ENCODE measurements around the gene PCDHGB3.
"Not testable (repeated sequence)": the region's sequence is repeated elsewhere in the genome, so short reads cannot be mapped to it uniquely, and the experiment has no call there.

PCDHGB3 gene

DNA sequence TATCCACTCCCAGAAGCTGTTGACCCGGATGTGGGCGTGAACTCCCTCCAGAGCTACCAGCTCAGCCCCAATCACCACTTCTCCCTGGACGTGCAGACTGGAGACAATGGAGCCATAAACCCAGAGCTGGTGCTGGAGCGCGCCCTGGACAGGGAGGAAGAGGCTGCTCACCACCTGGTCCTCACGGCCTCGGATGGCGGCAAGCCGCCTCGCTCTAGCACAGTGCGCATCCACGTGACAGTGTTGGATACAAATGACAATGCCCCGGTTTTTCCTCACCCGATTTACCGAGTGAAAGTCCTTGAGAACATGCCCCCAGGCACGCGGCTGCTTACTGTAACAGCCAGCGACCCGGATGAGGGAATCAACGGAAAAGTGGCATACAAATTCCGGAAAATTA is 23.2 kb downstream of the PCDHGB3 start:
- DNase-seq: no peak

- DNase-seq: not testable (repeated sequence)
Observed at GRCh38 chr5:141394401-141395187, 24.6 kb downstream of the PCDHGB3 start.

DNA sequence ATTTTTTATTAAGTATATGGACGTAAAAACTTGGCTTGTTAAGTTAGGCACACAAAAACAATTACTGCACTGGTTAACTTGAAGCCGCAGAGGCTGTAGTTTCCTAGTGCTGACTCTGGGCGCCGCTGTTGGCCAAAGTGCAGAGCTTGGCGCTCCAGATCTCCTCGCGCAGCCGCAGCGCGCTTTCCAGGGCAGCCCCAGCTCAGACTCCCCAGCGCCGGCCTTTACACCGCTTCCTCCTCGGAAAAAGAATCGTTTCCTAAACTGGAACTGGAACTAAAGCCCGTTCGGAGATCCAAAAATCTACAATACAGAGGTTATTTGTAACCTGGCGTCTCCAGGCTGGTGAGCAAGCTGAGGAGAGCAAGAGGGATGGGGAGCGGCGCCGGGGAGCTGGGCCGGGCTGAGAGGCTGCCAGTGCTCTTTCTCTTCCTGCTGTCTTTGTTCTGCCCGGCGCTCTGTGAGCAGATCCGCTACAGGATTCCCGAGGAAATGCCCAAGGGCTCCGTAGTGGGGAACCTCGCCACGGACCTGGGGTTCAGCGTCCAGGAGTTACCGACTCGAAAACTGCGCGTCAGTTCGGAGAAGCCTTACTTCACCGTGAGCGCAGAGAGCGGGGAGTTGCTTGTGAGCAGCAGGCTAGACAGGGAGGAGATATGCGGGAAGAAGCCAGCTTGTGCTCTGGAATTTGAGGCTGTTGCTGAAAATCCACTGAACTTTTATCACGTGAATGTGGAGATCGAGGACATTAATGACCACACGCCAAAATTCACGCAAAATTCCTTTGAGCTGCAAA is 27.9 kb downstream of the PCDHGB3 start, which contains the start of gene PCDHGB5:
TSS of gene PCDHGB5 (plus strand) at position 192 of the 796 bp plus-strand sequence. CDS start at position 373, 181 bp downstream.
- DNase-seq: not testable (repeated sequence)

GRCh38 chr5:141398608-141399007 is 28.6 kb downstream of the PCDHGB3 start:
- DNase-seq: no peak

- DNase-seq: no peak
Observed at GRCh38 chr5:141399555-141400258, 29.7 kb downstream of the PCDHGB3 start.

- no peak for DNase-seq
Observed at GRCh38 chr5:141402553-141403243, 32.7 kb downstream of the PCDHGB3 start, which contains the start of gene PCDHGA9. PCDHGA9 (plus strand) TSS chr5:141402778; CDS start chr5:141402953, 175 bp downstream.

DNA sequence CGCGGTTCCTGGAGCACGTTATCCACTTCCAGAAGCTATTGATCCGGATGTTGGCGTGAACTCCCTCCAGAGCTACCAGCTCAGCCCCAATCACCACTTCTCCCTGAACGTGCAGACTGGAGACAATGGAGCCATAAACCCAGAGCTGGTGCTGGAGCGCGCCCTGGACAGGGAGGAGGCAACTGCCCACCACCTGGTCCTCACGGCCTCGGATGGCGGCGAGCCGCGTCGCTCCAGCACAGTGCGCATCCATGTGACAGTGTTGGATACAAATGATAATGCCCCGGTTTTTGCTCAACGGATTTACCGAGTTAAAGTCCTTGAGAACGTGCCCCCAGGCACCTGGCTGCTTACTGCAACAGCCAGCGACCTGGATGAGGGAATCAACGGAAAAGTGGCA is 33.3 kb downstream of the PCDHGB3 start:
- DNase-seq: no peak

DNA sequence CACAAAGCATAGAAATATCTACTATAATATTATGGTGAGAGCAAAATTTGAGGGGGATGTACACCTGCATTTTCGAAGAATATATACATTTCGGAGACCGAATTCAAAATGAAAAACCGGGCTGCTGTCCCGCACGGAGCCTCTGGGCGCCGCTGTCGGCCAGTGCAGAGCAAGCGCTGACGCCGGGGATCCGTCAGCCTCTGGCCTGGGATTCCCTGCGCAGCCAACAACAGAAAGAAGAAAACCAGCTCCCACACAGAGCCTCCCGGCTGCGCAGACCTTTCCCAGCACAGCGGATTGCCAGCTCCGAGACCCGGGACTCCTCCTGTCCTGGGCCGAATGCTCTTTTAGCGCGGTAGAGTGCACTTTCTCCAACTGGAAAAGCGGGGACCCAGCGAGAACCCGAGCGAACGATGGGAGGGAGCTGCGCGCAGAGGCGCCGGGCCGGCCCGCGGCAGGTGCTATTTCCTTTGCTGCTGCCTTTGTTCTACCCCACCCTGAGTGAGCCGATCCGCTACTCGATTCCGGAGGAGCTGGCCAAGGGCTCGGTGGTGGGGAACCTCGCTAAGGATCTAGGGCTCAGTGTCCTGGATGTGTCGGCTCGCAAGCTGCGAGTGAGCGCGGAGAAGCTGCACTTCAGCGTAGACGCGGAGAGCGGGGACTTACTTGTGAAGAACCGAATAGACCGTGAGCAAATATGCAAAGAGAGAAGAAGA is 37.9 kb downstream of the PCDHGB3 start, which contains the start of gene PCDHGB6:
TSS of gene PCDHGB6 (plus strand) at position 232 of the 716 bp plus-strand sequence. CDS start at position 414, 182 bp downstream.
- peak in 1 of 4 experiments; percentile 21 for DNase-seq

DNA sequence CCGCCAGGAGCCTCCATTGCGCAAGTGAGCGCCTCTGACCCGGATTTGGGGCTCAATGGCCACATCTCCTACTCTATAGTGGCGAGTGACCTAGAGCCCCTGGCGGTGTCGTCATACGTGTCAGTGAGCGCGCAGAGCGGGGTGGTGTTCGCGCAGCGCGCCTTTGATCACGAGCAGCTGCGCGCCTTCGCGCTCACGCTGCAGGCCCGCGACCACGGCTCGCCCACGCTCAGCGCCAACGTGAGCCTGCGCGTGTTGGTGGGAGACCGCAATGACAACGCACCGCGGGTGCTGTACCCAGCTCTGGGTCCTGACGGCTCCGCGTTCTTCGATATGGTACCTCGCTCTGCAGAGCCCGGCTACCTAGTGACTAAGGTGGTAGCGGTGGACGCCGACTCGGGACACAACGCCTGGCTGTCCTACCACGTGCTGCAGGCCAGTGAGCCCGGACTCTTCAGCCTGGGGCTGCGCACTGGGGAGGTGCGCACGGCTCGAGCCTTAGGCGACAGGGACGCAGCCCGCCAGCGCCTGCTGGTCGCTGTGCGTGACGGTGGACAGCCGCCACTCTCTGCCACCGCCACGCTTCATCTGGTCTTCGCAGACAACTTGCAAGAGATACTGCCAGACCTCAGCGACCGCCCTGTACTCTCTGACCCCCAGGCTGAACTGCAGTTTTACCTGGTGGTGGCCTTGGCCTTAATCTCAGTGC is 39.7 kb downstream of the PCDHGB3 start:
- DNase-seq: no peak

DNA sequence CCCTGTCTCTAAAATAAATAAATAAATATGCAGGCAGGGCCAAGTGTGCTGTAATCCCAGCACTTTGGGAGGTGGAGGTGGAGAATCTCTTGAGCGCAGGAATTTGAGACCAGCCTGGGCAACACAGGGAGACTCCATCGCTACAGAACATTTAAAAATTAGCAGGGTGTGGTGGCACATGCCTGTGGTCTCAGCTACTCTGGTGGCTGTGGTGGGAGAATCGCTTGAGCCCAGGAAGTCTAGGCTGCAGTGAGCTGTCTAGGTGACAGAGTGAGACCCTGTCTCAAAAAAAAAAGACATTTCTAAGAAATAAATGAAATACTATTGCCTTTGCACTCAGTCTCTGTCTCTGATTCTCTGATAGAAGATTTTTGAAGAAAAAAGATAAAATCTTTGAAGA is 41.5 kb downstream of the PCDHGB3 start:
- no peak for DNase-seq

GRCh38 chr5:141412854-141413539 is 43.0 kb downstream of the PCDHGB3 start, which contains the start of gene PCDHGA10:
PCDHGA10 (plus strand) TSS chr5:141412987; CDS start chr5:141413176, 189 bp downstream.
- peak in 1 of 4 experiments; percentile 35 for DNase-seq

- DNase-seq: no peak
Observed at GRCh38 chr5:141413540-141414069, 43.6 kb downstream of the PCDHGB3 start.

GRCh38 chr5:141414548-141415274 is 44.7 kb downstream of the PCDHGB3 start:
- DNase-seq: not testable (repeated sequence)

DNA sequence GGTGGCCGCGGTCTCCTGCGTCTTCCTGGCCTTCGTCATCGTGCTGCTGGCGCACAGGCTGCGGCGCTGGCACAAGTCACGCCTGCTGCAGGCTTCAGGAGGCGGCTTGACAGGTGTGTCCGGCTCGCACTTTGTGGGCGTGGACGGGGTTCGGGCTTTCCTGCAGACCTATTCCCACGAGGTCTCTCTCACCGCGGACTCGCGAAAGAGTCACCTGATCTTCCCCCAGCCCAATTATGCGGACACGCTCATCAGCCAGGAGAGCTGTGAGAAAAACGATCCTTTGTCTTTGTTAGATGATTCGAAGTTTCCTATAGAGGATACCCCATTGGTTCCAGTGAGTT is 45.2 kb downstream of the PCDHGB3 start:
- not testable (repeated sequence) for DNase-seq

GRCh38 chr5:141417494-141418172 is 47.6 kb downstream of the PCDHGB3 start, which contains the start of gene PCDHGB7:
PCDHGB7 (plus strand) TSS chr5:141417677; CDS start chr5:141417860, 183 bp downstream.
- DNase-seq: not testable (repeated sequence)

- no peak for DNase-seq
Observed at GRCh38 chr5:141419074-141419880, 49.2 kb downstream of the PCDHGB3 start.

DNA sequence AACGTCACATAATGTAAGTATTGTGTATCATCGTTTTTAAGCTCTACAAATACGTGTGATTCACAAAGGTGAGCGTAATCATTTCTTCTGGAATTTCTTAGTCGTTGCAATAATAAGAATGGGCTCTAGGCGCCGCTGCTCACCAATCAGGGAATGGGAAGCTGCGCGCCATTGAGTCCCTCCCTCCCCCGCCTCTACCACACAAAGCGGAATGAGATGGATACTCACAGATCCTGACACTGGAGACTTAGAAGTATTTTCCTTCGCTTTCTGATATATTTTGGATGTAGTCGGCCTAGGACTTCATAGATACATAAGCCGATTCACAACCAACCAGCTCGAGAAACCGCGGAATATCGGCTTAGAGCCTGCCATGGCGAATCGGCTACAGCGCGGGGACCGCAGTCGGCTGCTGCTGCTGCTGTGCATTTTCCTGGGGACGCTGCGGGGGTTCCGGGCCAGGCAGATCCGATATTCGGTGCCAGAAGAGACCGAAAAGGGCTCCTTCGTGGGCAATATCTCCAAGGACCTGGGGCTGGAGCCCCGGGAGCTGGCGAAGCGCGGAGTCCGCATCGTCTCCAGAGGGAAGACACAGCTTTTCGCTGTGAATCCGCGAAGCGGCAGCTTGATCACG is 50.9 kb downstream of the PCDHGB3 start, which contains the start of gene PCDHGA11:
TSS of gene PCDHGA11 (plus strand) at position 197 of the 634 bp plus-strand sequence. CDS start at position 374, 177 bp downstream.
- DNase-seq: no peak
